ENCODE results near the gene CFAP300.

The CFAP300 gene

GRCh38 chr11:102079625-102080024 is 32.4 kb downstream of the CFAP300 start:
- DNase-seq: no peak

DNA sequence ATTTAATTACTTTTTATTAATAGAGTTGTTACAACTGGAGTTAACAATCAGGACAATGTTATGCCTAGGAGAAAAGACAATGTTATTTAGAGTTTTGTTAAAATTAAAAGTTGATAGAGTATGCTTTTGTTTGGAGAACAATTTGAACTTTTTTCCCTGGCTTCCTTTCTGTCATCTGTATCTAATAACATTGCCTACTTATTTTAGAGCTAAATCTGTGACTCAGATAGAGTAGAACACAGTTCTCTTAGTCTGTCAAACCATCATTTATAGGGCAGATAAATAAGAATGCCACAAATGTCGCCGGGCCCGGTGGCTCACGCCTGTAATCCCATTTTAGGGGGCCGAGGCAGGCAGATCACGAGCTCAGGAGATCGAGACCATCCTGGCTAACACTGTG is 34.1 kb downstream of the CFAP300 start:
- DNase-seq: no peak

DNA sequence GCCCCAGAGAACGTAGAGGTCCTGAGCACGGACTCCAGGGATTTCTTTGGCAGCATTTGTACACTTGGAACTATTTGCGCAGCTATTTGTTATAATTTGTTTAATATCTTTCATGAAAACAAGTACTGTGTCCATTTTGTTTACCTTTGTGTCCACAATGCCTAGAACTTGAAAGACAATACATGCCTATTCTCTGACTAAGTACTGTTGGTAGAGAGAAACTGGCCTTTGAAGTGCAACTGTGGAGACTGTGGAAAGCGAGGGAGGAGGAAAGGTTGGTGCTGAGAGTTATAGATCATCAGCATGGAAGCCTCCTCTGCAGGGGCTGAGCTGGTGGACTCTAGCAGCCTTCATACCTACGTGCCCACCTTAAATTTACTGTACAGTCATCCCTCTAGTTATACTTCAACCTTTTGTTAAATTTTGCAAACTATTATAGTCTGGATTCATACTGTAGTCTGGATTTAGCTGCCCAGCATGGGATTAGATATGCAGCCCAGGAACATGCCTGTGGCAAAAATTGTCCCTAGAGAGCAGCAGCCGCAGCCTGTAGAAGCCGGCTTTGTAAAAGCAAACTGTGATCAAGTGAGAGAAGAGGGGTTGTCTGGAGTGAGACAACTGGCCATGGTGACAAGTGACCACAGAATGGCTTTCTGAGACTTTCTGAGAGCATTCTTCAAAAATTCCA is 38.8 kb downstream of the CFAP300 start:
- DNase-seq: no peak

- DNase-seq: no peak
These were observed 49.9 kb downstream of the CFAP300 start for GRCh38 chr11:102097186-102097585.

- DNase-seq: no peak
These were observed 52.5 kb downstream of the CFAP300 start for GRCh38 chr11:102099755-102100154.

- DNase-seq: no peak
These were observed 61.6 kb downstream of the CFAP300 start for GRCh38 chr11:102108734-102109440.

- peak; percentile 12 for DNase-seq
These were observed 62.9 kb downstream of the CFAP300 start, which contains the start of gene YAP1 for GRCh38 chr11:102109896-102110760. TSS of gene YAP1 (plus strand) at chr11:102110447. CDS start at chr11:102110849, 402 bp downstream.

DNA sequence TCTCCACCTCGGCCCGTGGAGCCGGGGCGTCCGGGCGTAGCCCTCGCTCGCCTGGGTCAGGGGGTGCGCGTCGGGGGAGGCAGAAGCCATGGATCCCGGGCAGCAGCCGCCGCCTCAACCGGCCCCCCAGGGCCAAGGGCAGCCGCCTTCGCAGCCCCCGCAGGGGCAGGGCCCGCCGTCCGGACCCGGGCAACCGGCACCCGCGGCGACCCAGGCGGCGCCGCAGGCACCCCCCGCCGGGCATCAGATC is 63.4 kb downstream of the CFAP300 start:
- no peak for DNase-seq

DNA sequence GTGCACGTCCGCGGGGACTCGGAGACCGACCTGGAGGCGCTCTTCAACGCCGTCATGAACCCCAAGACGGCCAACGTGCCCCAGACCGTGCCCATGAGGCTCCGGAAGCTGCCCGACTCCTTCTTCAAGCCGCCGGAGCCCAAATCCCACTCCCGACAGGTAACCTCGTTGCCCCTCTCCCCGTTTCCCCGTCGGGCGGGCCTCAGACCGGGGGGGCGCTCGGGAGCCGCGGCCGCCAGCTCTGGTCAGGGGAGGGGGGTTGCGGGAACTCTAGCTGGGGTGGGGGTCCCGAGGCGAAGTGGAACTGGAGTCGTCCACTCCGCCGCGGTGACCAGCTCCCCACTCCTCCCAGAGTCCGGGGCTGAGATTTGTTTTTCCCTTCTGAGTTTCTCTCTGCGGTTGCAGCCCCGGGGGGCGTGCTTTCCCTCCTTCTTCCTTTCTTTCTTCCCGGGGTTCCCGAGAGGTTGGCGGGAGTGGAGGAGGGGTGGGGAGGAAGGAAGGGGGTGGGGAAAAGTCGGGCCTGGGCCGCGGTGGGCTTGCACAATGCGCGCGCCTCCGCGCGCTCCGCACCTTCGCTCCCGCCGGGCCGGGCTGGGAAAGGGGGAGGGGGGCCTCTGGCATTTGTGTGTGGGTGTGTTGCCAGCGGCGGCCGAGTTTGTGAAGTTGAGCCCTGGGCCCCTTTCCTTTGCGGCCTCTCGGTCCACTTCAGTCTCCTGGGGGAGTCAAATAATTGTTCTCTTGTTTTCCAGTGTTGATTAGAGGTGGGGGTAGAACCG is 64.0 kb downstream of the CFAP300 start:
- no peak for DNase-seq

- DNase-seq: no peak
These were observed 64.7 kb downstream of the CFAP300 start for GRCh38 chr11:102111787-102112508.

DNA sequence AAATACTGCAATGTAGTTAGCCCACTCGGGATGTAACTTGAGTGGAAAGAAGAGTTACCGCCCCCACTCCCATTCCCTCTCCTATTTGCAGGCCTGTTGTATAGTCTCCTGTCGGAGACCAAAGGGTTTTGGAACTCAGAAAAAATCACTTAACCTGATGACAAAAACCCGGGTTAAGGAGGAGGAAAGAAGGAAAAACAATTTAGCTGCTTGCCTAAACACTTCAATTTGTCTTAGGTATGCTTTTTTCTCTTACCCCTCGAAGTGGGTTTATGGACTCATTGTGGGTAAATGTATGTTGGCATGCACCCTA is 65.2 kb downstream of the CFAP300 start:
- no peak for DNase-seq

DNA sequence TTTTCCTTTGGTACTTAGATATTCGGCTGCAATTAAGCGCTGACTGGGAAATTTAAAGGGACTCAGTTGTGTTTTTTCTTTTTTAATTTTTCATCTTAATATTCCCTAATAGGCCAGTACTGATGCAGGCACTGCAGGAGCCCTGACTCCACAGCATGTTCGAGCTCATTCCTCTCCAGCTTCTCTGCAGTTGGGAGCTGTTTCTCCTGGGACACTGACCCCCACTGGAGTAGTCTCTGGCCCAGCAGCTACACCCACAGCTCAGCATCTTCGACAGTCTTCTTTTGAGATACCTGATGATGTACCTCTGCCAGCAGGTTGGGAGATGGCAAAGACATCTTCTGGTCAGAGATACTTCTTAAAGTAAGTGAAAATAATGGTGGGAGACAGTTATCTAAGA is 66.8 kb downstream of the CFAP300 start:
- DNase-seq: no peak

- DNase-seq: no peak
These were observed 68.3 kb downstream of the CFAP300 start for GRCh38 chr11:102115557-102115956.

- DNase-seq: no peak
These were observed 69.4 kb downstream of the CFAP300 start for GRCh38 chr11:102116453-102117205.

DNA sequence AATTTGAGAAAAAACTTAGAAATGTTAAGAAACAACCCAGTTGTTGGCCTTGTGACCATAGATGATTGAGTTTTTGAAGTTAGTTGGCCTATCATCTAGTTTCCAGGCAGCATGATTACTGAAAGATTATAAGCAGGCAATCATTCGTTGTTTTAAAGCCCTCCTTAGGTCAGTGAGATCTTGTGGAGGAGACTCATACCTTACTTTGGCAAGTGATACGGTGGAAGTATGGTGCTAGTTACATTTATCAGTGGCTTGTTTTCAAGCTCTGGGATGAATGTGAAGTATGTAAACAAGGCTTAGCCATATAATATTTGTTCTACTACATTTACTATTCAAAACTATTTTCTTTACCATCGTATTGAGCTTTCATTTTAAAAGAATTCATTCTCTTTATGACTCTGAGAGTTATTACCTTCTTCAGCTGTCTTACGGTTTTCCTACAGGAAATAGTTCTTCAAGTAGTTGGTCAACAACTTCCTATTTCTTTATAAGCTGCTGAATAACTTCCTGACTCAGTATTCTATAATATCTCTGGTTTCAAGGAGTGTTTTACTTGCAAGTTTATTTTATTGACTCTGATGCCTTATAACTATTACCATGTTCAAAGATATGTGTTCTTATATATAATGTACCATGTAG is 70.4 kb downstream of the CFAP300 start:
- DNase-seq: no peak

DNA sequence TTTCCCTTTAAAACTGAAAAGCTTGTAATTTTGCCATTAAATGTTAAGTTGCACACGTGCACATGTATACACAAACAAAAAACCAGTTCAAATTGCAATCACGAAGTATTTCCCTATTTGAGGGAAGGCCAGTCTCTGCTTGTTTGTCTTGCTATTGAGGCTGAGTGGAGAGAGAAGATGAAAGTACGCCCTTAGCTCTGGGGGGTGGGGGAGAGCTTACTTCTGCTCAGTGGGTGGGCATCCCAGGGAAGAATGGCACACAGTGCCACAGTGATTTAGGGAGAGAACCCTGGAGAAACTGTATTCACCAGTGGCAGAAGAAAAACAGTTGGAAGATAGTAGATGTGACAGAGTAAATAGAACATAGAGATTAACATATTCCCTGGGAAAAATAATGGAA is 71.7 kb downstream of the CFAP300 start:
- DNase-seq: no peak

DNA sequence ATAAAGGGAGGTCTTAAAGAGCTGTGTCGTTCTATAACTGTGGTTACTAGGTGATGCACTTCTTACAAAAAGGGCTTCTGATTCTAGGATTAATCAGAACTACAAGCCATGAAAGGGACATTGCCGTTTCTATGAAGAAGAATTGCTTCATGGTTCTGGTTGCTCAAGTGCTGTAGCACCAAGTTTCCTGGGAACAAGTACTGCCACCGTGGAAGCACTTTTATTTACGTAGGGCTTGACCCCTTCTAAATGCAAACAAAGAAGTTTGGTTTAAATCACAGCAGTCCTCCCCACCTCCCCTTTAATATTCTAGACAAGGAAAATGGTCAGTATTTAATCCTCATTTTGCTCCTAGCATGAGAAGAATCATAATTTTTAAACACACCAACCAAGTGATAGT is 72.8 kb downstream of the CFAP300 start:
- DNase-seq: no peak

- no peak for DNase-seq
These were observed 73.3 kb downstream of the CFAP300 start for GRCh38 chr11:102120437-102120973.

DNA sequence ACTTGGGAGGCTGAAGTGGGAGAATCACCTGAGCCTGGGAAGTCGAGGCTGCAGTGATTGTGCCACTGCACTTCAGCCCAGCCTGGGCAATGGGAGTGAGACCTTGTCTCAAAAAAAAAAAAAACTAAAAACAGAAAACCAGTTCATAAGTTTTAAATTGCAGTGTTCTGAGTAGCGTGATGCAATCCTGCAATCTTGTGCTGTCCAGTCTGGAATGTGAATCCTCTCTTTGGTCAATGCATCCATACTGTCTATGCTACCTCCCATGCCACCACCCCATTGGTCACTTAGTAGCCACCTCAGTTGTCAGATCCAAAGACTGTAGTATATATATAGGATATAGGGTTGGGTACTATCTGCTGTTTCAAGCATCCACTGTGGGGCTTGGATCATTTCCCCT is 74.1 kb downstream of the CFAP300 start:
- no peak for DNase-seq
